Tibial artery (tissue), 4 donors: ENCODE data around the gene PODNL1.

Experiments used
- DNase-seq, 2 donors: peaks; one replicate each; pipeline ENCODE4 v3.0.0-alpha.2; 2019
- H3K27ac ChIP-seq, 2 donors: fragments of 200-600 bp; sonication (generic) in 1 of 2; 1 replicate in 1 of 2; 2 replicates in 1 of 2; pipeline ENCODE4 v1.5.1; 2018 to 2019; ENCODE audit warnings: mild to moderate bottlenecking in 1 of 2
- H3K27me3 ChIP-seq, 2 donors: fragments of 200-600 bp; sonication (generic) in 1 of 2; one replicate each; pipeline versions ENCODE4 v1.5.1 to v1.6.0; 2016 to 2019
- H3K36me3 ChIP-seq, 3 donors: fragments of 200-600 bp; sonication (generic) in 2 of 3; one replicate each; pipeline ENCODE4 v1.5.1; 2016 to 2019; ENCODE audit warnings: mild to moderate bottlenecking in 2 of 3
- H3K4me1 ChIP-seq, 4 donors: fragments of 200-600 bp; sonication (generic) in 2 of 4; 1 replicate in 3 of 4; 2 replicates in 1 of 4; pipeline ENCODE4 v1.5.1; 2016 to 2019
- H3K4me3 ChIP-seq, 2 donors: fragments of 200-600 bp; sonication (generic) in 1 of 2; 1 replicate in 1 of 2; 2 replicates in 1 of 2; pipeline ENCODE4 v1.5.1; 2018 to 2019; ENCODE audit warnings: mild to moderate bottlenecking in 2 of 2
- H3K9me3 ChIP-seq, 3 donors: fragments of 200-600 bp; sonication (generic) in 1 of 3; one replicate each; pipeline ENCODE4 v1.5.1; 2016 to 2019
- intact Hi-C: fragments of 100-400 bp; cut with DNase I; formaldehyde crosslinking; loops from one replicate; pipeline ENCODE4 v1.15.0; 2023; ENCODE audit warnings: low total_unique reads
- TF ChIP-seq, protein P1 (sequence below), 2 experiments: fragments of 200-600 bp in 1 of 2; fragments of 450-650 bp in 1 of 2; IDR thresholded peaks; one replicate each; pipeline ENCODE4 v1.5.1; 2017 to 2019; ENCODE audit warnings: antibody characterized with exemption in 2 of 2, mild to moderate bottlenecking in 1 of 2, moderate library complexity in 1 of 2

PODNL1 gene

DNA sequence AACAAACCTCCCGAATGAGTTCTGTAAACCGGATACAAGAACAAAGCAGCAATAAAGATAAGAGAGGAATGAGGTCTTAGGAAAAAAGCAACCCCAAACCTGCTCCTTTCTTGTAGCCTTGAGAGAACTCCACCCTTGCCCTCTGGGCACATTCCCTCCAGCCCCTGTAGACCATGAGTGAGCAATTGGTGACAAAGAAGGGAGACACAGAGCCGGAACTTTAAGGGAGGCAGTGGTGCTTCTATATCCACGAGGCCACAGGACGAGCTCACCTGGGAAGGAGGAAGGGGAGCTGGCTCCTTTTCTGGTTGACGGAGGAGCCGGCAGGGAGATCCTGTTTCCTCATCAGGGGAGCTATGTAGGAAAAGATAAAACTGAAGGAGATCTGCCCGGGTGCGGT lies 45.3 kb downstream of the PODNL1 start:
- Histone ChIP-seq H3K27me3 (no peaks in the 10 kb centered on the region), H3K4me1 (no peaks in the 10 kb centered on the region), H3K4me3 (no peak overlapping the region), H3K9me3 (no peaks in the 10 kb centered on the region), H3K36me3 (no peaks in the 10 kb centered on the region), H3K27ac (no peak overlapping the region)
- TF ChIP-seq, protein P1, sequence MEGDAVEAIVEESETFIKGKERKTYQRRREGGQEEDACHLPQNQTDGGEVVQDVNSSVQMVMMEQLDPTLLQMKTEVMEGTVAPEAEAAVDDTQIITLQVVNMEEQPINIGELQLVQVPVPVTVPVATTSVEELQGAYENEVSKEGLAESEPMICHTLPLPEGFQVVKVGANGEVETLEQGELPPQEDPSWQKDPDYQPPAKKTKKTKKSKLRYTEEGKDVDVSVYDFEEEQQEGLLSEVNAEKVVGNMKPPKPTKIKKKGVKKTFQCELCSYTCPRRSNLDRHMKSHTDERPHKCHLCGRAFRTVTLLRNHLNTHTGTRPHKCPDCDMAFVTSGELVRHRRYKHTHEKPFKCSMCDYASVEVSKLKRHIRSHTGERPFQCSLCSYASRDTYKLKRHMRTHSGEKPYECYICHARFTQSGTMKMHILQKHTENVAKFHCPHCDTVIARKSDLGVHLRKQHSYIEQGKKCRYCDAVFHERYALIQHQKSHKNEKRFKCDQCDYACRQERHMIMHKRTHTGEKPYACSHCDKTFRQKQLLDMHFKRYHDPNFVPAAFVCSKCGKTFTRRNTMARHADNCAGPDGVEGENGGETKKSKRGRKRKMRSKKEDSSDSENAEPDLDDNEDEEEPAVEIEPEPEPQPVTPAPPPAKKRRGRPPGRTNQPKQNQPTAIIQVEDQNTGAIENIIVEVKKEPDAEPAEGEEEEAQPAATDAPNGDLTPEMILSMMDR (IDR thresholded peaks at IDR 0.05): no peak
- no peak for DNase-seq
- intact Hi-C loops: no loop called here

DNA sequence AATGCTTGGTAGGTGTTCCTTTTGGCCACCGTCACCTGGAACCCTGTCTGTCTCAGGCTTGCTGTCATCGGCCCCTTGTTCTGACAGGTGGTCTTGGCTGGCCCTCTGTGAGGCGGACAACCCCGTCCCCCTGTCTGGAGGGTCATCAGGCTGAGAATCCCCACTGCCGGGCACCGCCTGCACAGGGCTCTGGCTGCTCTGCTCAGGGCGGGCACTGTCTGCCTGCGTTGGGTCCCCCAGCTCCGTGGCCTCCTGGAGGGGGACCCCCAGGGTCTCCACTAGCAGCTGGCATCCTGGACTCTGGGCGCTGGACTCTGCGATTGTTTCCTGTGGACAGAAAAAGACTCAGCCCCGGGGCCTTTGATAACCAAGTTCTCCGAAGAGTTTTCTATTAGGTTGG lies 48.1 kb downstream of the PODNL1 start:
- Histone ChIP-seq H3K4me1 (peaks cover 0 to 7% (median 0%) of the 10 kb centered on the region in 4 donors), H3K27ac (no peak overlapping the region), H3K36me3 (no peaks in the 10 kb centered on the region), H3K9me3 (no peaks in the 10 kb centered on the region), H3K27me3 (no peaks in the 10 kb centered on the region), H3K4me3 (no peak overlapping the region)
- TF ChIP-seq, protein P1 (IDR thresholded peaks at IDR 0.05): no peak
- intact Hi-C loops: no loop called here
- DNase-seq: no peak

DNA sequence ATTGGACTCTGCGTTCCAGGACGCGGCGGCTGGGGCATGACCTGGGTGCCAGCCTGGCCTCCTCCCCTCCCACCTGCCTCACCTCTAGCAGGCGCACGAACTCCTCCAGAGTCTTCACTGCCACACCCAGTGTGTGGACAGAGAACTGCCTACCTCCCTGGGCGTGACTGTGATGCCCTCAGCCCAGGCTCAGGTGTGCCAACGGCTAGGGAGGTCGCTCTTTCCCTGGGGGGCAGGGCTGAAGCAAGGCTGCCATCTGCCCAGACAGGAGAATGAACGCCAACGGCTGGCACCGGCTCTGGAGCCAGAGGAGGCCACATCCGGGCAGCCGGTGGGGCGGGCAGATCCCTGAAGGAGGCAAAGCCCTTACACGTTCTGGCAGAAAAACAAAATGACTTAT lies 49.9 kb downstream of the PODNL1 start:
- TF ChIP-seq, protein P1 (IDR thresholded peaks at IDR 0.05): no peak
- Histone ChIP-seq H3K36me3 (no peaks in the 10 kb centered on the region), H3K9me3 (no peaks in the 10 kb centered on the region), H3K27ac (no peak overlapping the region), H3K4me1 (peaks cover 0 to 22% (median 0%) of the 10 kb centered on the region in 4 donors), H3K27me3 (no peaks in the 10 kb centered on the region), H3K4me3 (no peak overlapping the region)
- no peak for DNase-seq
- intact Hi-C loops: loop anchor here (10.0 kb wide), 2 partner anchors 447 to 613 kb away; no protein-coding TSS in a partner anchor

DNA sequence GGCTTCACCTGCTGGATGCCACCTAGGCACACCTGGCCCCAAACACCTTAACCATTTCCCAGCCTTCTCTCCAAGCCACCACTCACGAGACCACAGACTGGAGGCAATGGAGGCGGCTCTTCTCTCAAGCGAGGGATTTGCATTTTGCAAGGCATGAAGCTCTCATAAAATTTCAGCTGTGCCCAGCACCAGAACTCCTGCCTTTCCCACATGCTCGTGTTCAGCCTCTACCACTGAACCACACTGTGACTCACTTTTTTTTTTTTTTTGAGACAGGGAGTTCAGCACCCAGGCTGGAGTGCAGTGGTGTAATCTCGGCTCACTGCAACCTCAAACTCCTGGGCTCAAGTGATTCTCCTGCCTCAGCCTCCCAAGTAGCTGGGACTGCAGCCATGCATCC lies 50.7 kb downstream of the PODNL1 start:
- no peaks in the 10 kb centered on the region for H3K27me3 ChIP-seq
- no peaks in the 10 kb centered on the region for H3K9me3 ChIP-seq
- no peak for DNase-seq
- intact Hi-C loops: loop anchor here (10.0 kb wide), 2 partner anchors 447 to 613 kb away; no protein-coding TSS in a partner anchor
- no peaks in the 10 kb centered on the region for H3K36me3 ChIP-seq
- TF ChIP-seq, protein P1 (IDR thresholded peaks at IDR 0.05): no peak
- peaks cover 0 to 29% (median 0%) of the 10 kb centered on the region in 4 donors for H3K4me1 ChIP-seq
- no peak overlapping the region for H3K27ac ChIP-seq
- no peak overlapping the region for H3K4me3 ChIP-seq

DNA sequence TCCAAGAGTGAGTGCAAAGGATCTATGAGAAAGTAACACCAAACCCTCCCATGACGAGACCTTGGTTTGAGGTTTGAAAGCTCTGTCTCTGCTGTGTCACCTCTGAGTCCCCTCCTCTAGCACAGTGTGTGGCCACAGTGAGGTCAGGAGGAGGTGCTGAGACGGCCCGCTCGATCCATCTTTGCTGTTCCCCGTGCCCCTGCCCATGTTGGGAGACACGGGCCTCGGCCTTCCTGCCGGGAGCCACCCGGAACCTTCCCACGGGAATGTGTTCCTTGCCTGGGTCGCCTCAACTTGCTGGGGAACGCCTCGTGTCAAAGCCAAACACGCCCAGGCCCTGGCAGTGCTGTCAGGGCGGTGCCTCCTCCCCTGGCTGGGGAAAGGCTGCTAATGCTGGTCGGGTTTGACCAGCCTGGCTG lies 51.2 kb downstream of the PODNL1 start:
- H3K9me3 ChIP-seq: no peaks in the 10 kb centered on the region
- no peaks in the 10 kb centered on the region for H3K36me3 ChIP-seq
- intact Hi-C loops: loop anchor here (10.0 kb wide), 2 partner anchors 448 to 612 kb away; no protein-coding TSS in a partner anchor
- H3K27me3 ChIP-seq: no peaks in the 10 kb centered on the region
- peaks cover 0 to 34% (median 0%) of the 10 kb centered on the region in 4 donors for H3K4me1 ChIP-seq
- no peak overlapping the region for H3K27ac ChIP-seq
- TF ChIP-seq, protein P1 (IDR thresholded peaks at IDR 0.05): no peak
- H3K4me3 ChIP-seq: no peak overlapping the region
- DNase-seq: no peak
